ENCODE measurements around the gene C17orf114.
A peak's percentile ranks its signal among the peaks of the same experiment; 100 is the strongest.
"Not testable (repeated sequence)": the region's sequence is repeated elsewhere in the genome, so short reads cannot be mapped to it uniquely, and the experiment has no call there.

Gene C17orf114

GRCh38 chr17:4802228-4802627 is at the start of gene C17orf114:
Gene C17orf114 (minus strand): TSS chr17:4802328.
- DNase-seq = no peak

- no peak for DNase-seq
These were observed 49.0 kb upstream of the C17orf114 start for GRCh38 chr17:4851084-4851483.

- no peak for DNase-seq
These were observed 48.1 kb upstream of the C17orf114 start for GRCh38 chr17:4850246-4850645.

GRCh38 chr17:4849011-4849536 is 46.9 kb upstream of the C17orf114 start:
- no peak for DNase-seq

GRCh38 chr17:4846635-4847390 is 44.7 kb upstream of the C17orf114 start:
- no peak for DNase-seq

GRCh38 chr17:4845118-4845517 is 43.0 kb upstream of the C17orf114 start:
- DNase-seq = no peak

- no peak for DNase-seq
These were observed 41.3 kb upstream of the C17orf114 start for GRCh38 chr17:4843321-4844000.

- no peak for DNase-seq
These were observed 40.2 kb upstream of the C17orf114 start for GRCh38 chr17:4842376-4842775.

- no peak for DNase-seq
These were observed 38.7 kb upstream of the C17orf114 start for GRCh38 chr17:4840893-4841242.

GRCh38 chr17:4839965-4840892 is 38.1 kb upstream of the C17orf114 start:
- DNase-seq = no peak

- DNase-seq = no peak
These were observed 37.1 kb upstream of the C17orf114 start for GRCh38 chr17:4839221-4839620.

- no peak for DNase-seq
These were observed 36.2 kb upstream of the C17orf114 start for GRCh38 chr17:4838309-4838785.

GRCh38 chr17:4837471-4838308 is 35.6 kb upstream of the C17orf114 start:
- no peak for DNase-seq

GRCh38 chr17:4836221-4836620 is 34.1 kb upstream of the C17orf114 start:
- DNase-seq = no peak

- DNase-seq = no peak
These were observed 32.5 kb upstream of the C17orf114 start for GRCh38 chr17:4834681-4835020.

GRCh38 chr17:4833941-4834680 is 32.0 kb upstream of the C17orf114 start:
- DNase-seq = peak; percentile 1

- DNase-seq = peak; percentile 88
These were observed 31.2 kb upstream of the C17orf114 start, which contains the start of gene MINK1 for GRCh38 chr17:4833178-4833940. Gene MINK1 (plus strand): TSS chr17:4833340. CDS start chr17:4833584, 244 bp downstream.

GRCh38 chr17:4832829-4833177 is 30.7 kb upstream of the C17orf114 start:
- not testable (repeated sequence) for DNase-seq

GRCh38 chr17:4827399-4827798 is 25.3 kb upstream of the C17orf114 start:
- no peak for DNase-seq

- DNase-seq = no peak
These were observed 21.4 kb upstream of the C17orf114 start for GRCh38 chr17:4823373-4824089.

All from activated effector memory CD4-positive, alpha-beta T cell treated with Interleukin-2 at 50 U/mL for 16 hours (primary cell).